Measurements from ENCODE around the gene JAZF1.
"Not testable (repeated sequence)": the region's sequence is repeated elsewhere in the genome, so short reads cannot be mapped to it uniquely, and the experiment has no call there.

Gene JAZF1

GRCh38 chr7:27929127-27929526 lies 251.5 kb downstream of the JAZF1 start:
- DNase-seq, result no peak

GRCh38 chr7:27928001-27928400 lies 252.6 kb downstream of the JAZF1 start:
- no peak for DNase-seq

- peak in 1 of 5 donors; percentile 3 for DNase-seq
These were observed 254.9 kb downstream of the JAZF1 start for GRCh38 chr7:27925573-27926201.

GRCh38 chr7:27923642-27923980 lies 257.0 kb downstream of the JAZF1 start:
- no peak for DNase-seq

GRCh38 chr7:27922907-27923641 lies 257.5 kb downstream of the JAZF1 start:
- no peak for DNase-seq

- not testable (repeated sequence) for DNase-seq
These were observed 258.2 kb downstream of the JAZF1 start for GRCh38 chr7:27922389-27922788.

- peak in 2 of 5 donors; percentile 9 to 36 for DNase-seq
These were observed 259.3 kb downstream of the JAZF1 start for GRCh38 chr7:27921081-27921836.

GRCh38 chr7:27920281-27920946 lies 260.2 kb downstream of the JAZF1 start:
- no peak for DNase-seq

- DNase-seq, result no peak
These were observed 262.1 kb downstream of the JAZF1 start for GRCh38 chr7:27918503-27918902.

- DNase-seq, result no peak
These were observed 262.8 kb downstream of the JAZF1 start for GRCh38 chr7:27917774-27918314.

GRCh38 chr7:27917119-27917518 lies 263.5 kb downstream of the JAZF1 start:
- no peak for DNase-seq

GRCh38 chr7:27916372-27916771 lies 264.2 kb downstream of the JAZF1 start:
- no peak for DNase-seq

- DNase-seq, result no peak
These were observed 266.2 kb downstream of the JAZF1 start for GRCh38 chr7:27914409-27914808.

GRCh38 chr7:27912751-27913150 lies 267.8 kb downstream of the JAZF1 start:
- no peak for DNase-seq

GRCh38 chr7:27911920-27912319 lies 268.7 kb downstream of the JAZF1 start:
- no peak for DNase-seq

- no peak for DNase-seq
These were observed 270.3 kb downstream of the JAZF1 start for GRCh38 chr7:27910326-27910725.

- no peak for DNase-seq
These were observed 271.9 kb downstream of the JAZF1 start for GRCh38 chr7:27908534-27909165.

- no peak for DNase-seq
These were observed 274.1 kb downstream of the JAZF1 start for GRCh38 chr7:27906385-27907091.

GRCh38 chr7:27905951-27906350 lies 274.6 kb downstream of the JAZF1 start:
- DNase-seq, result no peak

GRCh38 chr7:27901028-27901760 lies 279.4 kb downstream of the JAZF1 start:
- peak in 1 of 5 donors; percentile 75 for DNase-seq

GRCh38 chr7:27900006-27900405 lies 280.6 kb downstream of the JAZF1 start:
- DNase-seq, result no peak

Measured in T-helper 1 cell (primary cell).